Activated CD8-positive, alpha-beta T cell treated with anti-CD3 and anti-CD28 coated beads for 36 hours (primary cell): ENCODE results near the gene OST4. TPM values are rescaled to one million over a fixed set of nuclear protein-coding genes. Genes with fewer than 3 reads are reported as not detected.

ENCODE experiments used
- ATAC-seq: fragments of 200-7000 bp; cut with Tn5 transposase; one replicate; pipeline ENCODE4 v1.10.0; 2021; ENCODE audit warnings: mild to moderate bottlenecking, moderate library complexity
- CTCF ChIA-PET: fragments of 350-600 bp; sonication (Branson Sonifier 250); formaldehyde crosslinking; loops from one replicate; lab custom pipeline; 2021; ENCODE audit warnings: antibody characterized with exemption; lab: Charles Lee
- POLR2A ChIA-PET: fragments of 350-600 bp; sonication (Branson Sonifier 250); formaldehyde crosslinking; loops from one replicate; lab custom pipeline; 2021; ENCODE audit warnings: antibody characterized with exemption; lab: Charles Lee
- DNase-seq: peaks from one replicate; pipeline ENCODE4 v3.0.0-alpha.2; 2020
- H3K27ac Mint-ChIP-seq: one replicate; pipeline ENCODE4 v1.8.0; 2021; ENCODE audit warnings: mild to moderate bottlenecking, mixed read lengths
- H3K27me3 Mint-ChIP-seq: one replicate; pipeline ENCODE4 v1.8.0; 2021; ENCODE audit warnings: mixed read lengths
- H3K36me3 Mint-ChIP-seq: one replicate; pipeline ENCODE4 v1.8.0; 2021; ENCODE audit warnings: low read depth, mixed read lengths
- H3K4me1 Mint-ChIP-seq: one replicate; pipeline ENCODE4 v1.8.0; 2021; ENCODE audit warnings: low read depth, mixed read lengths
- H3K4me3 Mint-ChIP-seq: one replicate; pipeline ENCODE4 v1.8.0; 2021; ENCODE audit warnings: mild to moderate bottlenecking, moderate library complexity, mixed read lengths
- H3K9me3 Mint-ChIP-seq: one replicate; pipeline ENCODE4 v1.8.0; 2021; ENCODE audit warnings: mixed read lengths
- CTCF ChIP-seq: fragments of 200-600 bp; IDR thresholded peaks from one replicate; pipeline ENCODE4 v1.8.0; 2022; ENCODE audit warnings: antibody characterized with exemption, mild to moderate bottlenecking
- intact Hi-C: fragments of 100-400 bp; cut with micrococcal nuclease; formaldehyde crosslinking; loops from one replicate; pipeline ENCODE4 v1.10.0; 2022
- total RNA-seq, 2 experiments: library from RNA; stranded (reverse); gene quantifications; one replicate each; pipeline ENCODE4 v1.2.3, GENCODE V29; 2021

Gene OST4
- total RNA-seq, 2 experiments from 2014 or later = 257 to 262 TPM

DNA sequence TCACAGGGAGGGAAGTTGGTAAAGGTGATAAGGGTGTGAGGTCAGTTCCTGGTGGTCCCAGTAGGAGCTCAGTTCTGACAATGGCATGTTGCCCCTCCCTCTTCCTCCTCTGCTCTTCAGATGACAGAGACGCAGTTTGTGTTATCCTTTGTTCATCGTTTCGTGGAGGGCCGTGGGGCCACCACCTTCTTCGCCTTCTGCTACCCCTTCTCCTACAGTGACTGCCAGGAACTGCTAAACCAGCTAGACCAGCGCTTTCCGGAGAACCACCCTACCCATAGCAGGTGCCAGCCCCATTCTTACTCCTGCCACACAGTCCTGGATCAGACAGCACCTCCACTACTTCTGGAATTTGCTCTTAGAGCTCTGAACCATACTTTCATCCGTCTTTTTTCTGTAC lies 17.7 kb downstream of the OST4 start:
- no peak for ATAC-seq
- CTCF ChIA-PET = interaction anchor here (1.3 to 2.1 kb wide), 4 partner anchors 9 to 208 kb away, joined by 3 to 5 read pairs (median 4); partner anchors contain the start of gene OST4
- no peak for TF ChIP-seq CTCF
- no peak overlapping the region for H3K27ac Mint-ChIP-seq
- POLR2A ChIA-PET = interaction anchor here (1.1 to 2.3 kb wide), 7 partner anchors 9 to 31 kb away, joined by 3 to 8 read pairs (median 4); partner anchors contain the start of gene OST4
- H3K27me3 Mint-ChIP-seq = peaks cover 6% of the 10 kb centered on the region
- intact Hi-C loops = no loop called here
- no peak overlapping the region for H3K4me3 Mint-ChIP-seq
- H3K9me3 Mint-ChIP-seq = no peaks in the 10 kb centered on the region
- DNase-seq = no peak
- H3K4me1 Mint-ChIP-seq = peaks cover 15% of the 10 kb centered on the region
- H3K36me3 Mint-ChIP-seq = peaks cover 11% of the 10 kb centered on the region

DNA sequence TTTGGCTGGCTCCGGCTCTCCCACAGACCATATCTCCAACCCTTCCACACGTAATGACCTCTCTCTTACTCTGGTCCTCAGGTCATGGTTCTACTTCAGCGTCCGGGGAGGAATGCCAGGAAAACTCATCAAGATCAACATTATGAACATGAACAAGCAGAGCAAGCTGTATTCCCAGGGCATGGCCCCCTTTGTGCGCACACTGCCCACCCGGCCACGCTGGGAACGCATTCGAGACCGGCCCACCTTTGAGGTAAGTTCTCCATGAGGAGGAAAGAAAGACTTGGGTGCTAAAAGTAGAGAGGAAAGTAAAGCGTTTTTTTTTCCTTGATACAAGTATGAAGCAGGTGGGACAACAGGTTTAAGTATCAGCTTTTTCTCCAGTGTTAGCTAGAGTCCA lies 18.1 kb downstream of the OST4 start:
- ATAC-seq = no peak
- peaks cover 6% of the 10 kb centered on the region for H3K27me3 Mint-ChIP-seq
- H3K36me3 Mint-ChIP-seq = peaks cover 11% of the 10 kb centered on the region
- intact Hi-C loops = no loop called here
- H3K9me3 Mint-ChIP-seq = no peaks in the 10 kb centered on the region
- DNase-seq = no peak
- peaks cover 16% of the 10 kb centered on the region for H3K4me1 Mint-ChIP-seq
- no peak overlapping the region for H3K4me3 Mint-ChIP-seq
- no peak for TF ChIP-seq CTCF
- POLR2A ChIA-PET = interaction anchor here (1.1 to 2.3 kb wide), 7 partner anchors 9 to 32 kb away, joined by 3 to 8 read pairs (median 4); partner anchors contain the start of gene OST4
- CTCF ChIA-PET = interaction anchor here (1.9 to 4.3 kb wide), 3 partner anchors 10 to 207 kb away, joined by 4 to 32 read pairs (median 5); partner anchors contain the start of gene OST4
- H3K27ac Mint-ChIP-seq = no peak overlapping the region

DNA sequence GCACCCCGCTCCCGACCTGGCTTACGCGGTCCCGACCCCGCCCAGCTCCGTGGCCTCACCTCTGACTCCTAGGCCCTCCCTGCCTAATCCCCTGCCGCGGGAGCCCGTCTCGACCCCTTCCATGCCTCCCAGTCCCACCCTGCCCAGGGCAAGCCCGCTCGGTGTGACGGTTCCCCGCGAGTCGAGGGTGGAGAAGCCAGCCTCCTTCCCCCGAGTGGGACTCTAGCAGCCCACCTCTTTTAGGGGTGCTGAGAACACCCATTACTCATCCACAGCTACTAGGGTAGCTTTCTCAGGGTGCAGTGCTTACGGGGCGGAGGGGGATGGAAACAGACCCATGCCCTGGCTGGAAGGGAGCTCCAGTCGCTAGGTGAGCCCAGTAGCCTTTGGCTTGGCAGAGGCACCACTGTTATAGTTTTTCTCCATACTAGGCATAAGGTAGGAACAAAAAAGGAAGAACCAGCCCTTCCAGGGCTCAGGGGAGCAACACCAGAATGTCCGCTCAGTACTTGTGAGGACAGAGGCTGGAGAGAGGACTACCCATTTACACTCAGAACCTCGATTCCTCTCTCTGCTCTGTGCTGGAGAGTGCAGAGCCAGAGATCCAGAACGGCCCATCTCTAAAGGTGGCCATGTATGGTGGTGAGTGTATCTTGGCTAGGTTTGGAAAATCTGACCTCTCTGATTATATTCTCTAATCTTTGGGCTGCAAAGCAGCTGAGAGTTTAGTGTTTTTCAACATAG lies 19.4 kb downstream of the OST4 start:
- peaks cover 6% of the 10 kb centered on the region for H3K27me3 Mint-ChIP-seq
- intact Hi-C loops = no loop called here
- peaks cover 9% of the 10 kb centered on the region for H3K36me3 Mint-ChIP-seq
- DNase-seq (peak; percentile 18), ATAC-seq (no peak)
- H3K4me3 Mint-ChIP-seq = peak overlapping the region; percentile 90
- no peaks in the 10 kb centered on the region for H3K9me3 Mint-ChIP-seq
- TF ChIP-seq CTCF = no peak
- H3K4me1 Mint-ChIP-seq = peaks cover 20% of the 10 kb centered on the region
- POLR2A ChIA-PET = interaction anchor here (1.3 to 3.6 kb wide), 9 partner anchors 10 to 138 kb away, joined by 3 to 26 read pairs (median 8); partner anchors contain the start of genes OST4 and TMEM214
- CTCF ChIA-PET = interaction anchor here (0.9 to 4.3 kb wide), 10 partner anchors 9 to 206 kb away, joined by 3 to 32 read pairs (median 6); partner anchors contain the start of genes KHK and OST4
- H3K27ac Mint-ChIP-seq = peak overlapping the region; percentile 70

DNA sequence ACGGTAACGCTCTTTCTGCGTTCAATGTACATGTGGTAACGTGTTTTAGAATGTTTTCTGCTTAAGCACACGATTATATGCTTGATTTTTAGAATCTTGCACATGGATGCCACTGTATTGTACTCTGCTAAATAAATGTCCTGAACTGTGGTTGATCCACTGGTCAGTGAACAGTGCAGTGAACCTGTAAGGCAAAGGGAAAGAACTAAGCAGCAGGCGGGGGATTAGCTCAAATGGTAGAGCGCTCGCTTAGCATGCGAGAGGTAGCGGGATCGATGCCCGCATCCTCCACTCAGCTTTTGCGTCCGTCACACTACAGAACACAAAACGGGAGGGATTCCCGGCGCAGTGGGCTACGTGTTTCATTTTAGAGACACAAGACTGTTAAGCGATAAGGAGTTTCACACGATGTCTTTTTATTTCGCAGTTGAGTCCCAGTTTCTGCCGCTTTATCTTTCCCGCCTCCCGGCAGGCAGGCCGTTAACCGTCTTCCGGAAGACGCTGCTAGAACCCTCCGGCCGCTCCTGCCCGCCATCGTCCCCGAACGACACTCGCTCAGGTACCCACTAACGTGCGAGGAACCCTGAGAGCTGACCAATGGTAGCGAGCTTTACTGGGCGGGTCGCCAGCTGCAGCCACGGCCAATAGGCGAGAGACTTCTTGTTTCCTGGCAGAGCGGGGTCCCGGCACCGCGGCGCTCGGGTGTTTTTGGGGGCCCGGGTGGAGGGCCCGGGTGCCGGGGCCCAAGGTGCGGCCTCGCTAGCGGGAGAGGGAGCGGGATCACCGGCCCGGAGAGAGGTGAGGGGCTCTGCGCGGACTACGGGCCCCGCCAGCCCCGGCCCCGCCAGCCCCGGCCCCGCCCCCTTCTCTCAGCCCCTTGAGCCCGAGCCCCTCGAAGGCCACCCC lies 20.2 kb downstream of the OST4 start, which contains the start of gene AGBL5:
TSS of gene AGBL5 (plus strand) at position 673 of the 906 bp plus-strand sequence. CDS start 1,291 bp downstream, outside the sequence.
- intact Hi-C loops = no loop called here
- ChIA-PET CTCF (interaction anchor here (0.9 to 4.3 kb wide), 14 partner anchors 10 to 140 kb away, joined by 3 to 32 read pairs (median 6); partner anchors contain the start of genes KHK and OST4), POLR2A (interaction anchor here (0.6 to 3.6 kb wide), 19 partner anchors 11 to 303 kb away, joined by 3 to 26 read pairs (median 4); partner anchors contain the start of genes EMILIN1 and TMEM214)
- H3K9me3 Mint-ChIP-seq = no peaks in the 10 kb centered on the region
- H3K27ac Mint-ChIP-seq = peak within 1 kb of the TSS; percentile 99
- H3K27me3 Mint-ChIP-seq = peaks cover 6% of the 10 kb centered on the region
- peaks cover 8% of the 10 kb centered on the region for H3K36me3 Mint-ChIP-seq
- ATAC-seq (peak; percentile 72), DNase-seq (peak; percentile 97)
- peak within 1 kb of the TSS; percentile 90 for H3K4me3 Mint-ChIP-seq
- TF ChIP-seq CTCF = no peak
- H3K4me1 Mint-ChIP-seq = peaks cover 20% of the 10 kb centered on the region
